Keratinocyte (primary cell): Measurements from ENCODE around the gene ADRA2C. TPM values are rescaled to one million over a fixed set of nuclear protein-coding genes. Genes with fewer than 3 reads are reported as not detected.

Experiments used
- DNase-seq: peaks from one replicate; pipeline ENCODE4 v3.0.0-alpha.2; 2011; ENCODE audit warnings: low read depth, missing footprints, low spot score
- FAIRE-seq: peaks from 2 replicates; lab custom pipeline; 2011; peaks lifted over from hg19 to GRCh38; lab: Jason Lieb, UNC
- H2AFZ ChIP-seq: 2 replicates; pipeline ENCODE4 v1.6.0; 2012; ENCODE audit warnings: low read length, control low read depth, inconsistent platforms; ENCODE audit not compliant: control insufficient read depth
- H3K27ac ChIP-seq: 2 replicates; pipeline ENCODE4 v1.5.1; 2011; ENCODE audit warnings: low read length; ENCODE audit not compliant: control insufficient read depth, insufficient read depth
- H3K27me3 ChIP-seq: 3 replicates; pipeline ENCODE4 v1.6.0; 2011; ENCODE audit warnings: low read length; ENCODE audit not compliant: control insufficient read depth, insufficient read depth; ENCODE audit errors: extremely low read depth
- H3K36me3 ChIP-seq, 2 experiments: 2 replicates in 1 of 2; 3 replicates in 1 of 2; pipeline ENCODE4 v1.5.1; 2011; ENCODE audit warnings: low read length in 2 of 2, mild to moderate bottlenecking in 1 of 2; ENCODE audit not compliant: control insufficient read depth in 2 of 2, insufficient read depth in 2 of 2; ENCODE audit errors: extremely low read depth in 1 of 2
- H3K4me1 ChIP-seq: 3 replicates; pipeline ENCODE4 v1.5.1; 2011; ENCODE audit warnings: low read length; ENCODE audit not compliant: control insufficient read depth, insufficient read depth; ENCODE audit errors: extremely low read depth
- H3K4me2 ChIP-seq: 3 replicates; pipeline ENCODE4 v1.6.0; 2011; ENCODE audit warnings: low read depth, low read length; ENCODE audit not compliant: control insufficient read depth, insufficient read depth; ENCODE audit errors: extremely low read depth
- H3K4me3 ChIP-seq, 3 experiments: fragments of 200-600 bp in 1 of 3; sonication (generic) in 1 of 3; 2 replicates in 2 of 3; 3 replicates in 1 of 3; pipeline ENCODE4 v1.5.1; 2011 to 2016; ENCODE audit warnings: low read length in 3 of 3, mild to moderate bottlenecking in 3 of 3, control low read depth in 2 of 3, inconsistent platforms in 1 of 3, low read depth in 1 of 3, mixed read lengths in 1 of 3, mixed run types in 1 of 3, moderate library complexity in 1 of 3; ENCODE audit not compliant: control insufficient read depth in 2 of 3, insufficient read depth in 2 of 3; ENCODE audit errors: extremely low read depth in 1 of 3
- H3K79me2 ChIP-seq: 2 replicates; pipeline ENCODE4 v1.6.0; 2012; ENCODE audit warnings: low read length; ENCODE audit not compliant: control insufficient read depth, insufficient read depth
- H3K9ac ChIP-seq: 3 replicates; pipeline ENCODE4 v1.6.0; 2011; ENCODE audit warnings: low read length; ENCODE audit not compliant: control insufficient read depth, insufficient read depth; ENCODE audit errors: extremely low read depth
- H3K9me1 ChIP-seq: 3 replicates; pipeline ENCODE4 v1.6.0; 2011; ENCODE audit warnings: low read length; ENCODE audit not compliant: control insufficient read depth, insufficient read depth; ENCODE audit errors: extremely low read depth
- H3K9me3 ChIP-seq: 2 replicates; pipeline ENCODE4 v1.5.1; 2012; ENCODE audit warnings: low read depth, low read length; ENCODE audit not compliant: control insufficient read depth
- H4K20me1 ChIP-seq: 3 replicates; pipeline ENCODE4 v1.6.0; 2011; ENCODE audit warnings: low read length; ENCODE audit not compliant: control insufficient read depth, insufficient read depth; ENCODE audit errors: extremely low read depth
- CTCF ChIP-seq, 3 experiments: IDR thresholded peaks in 1 of 3; conservative IDR thresholded peaks in 1 of 3; optimal IDR thresholded peaks in 1 of 3; 2 replicates in 2 of 3; 3 replicates in 1 of 3; pipeline versions ENCODE3 to v1.5.1; 2011; ENCODE audit warnings: low read length in 3 of 3, mild to moderate bottlenecking in 3 of 3, moderate library complexity in 2 of 3, control low read depth in 1 of 3, inconsistent platforms in 1 of 3; ENCODE audit not compliant: insufficient read depth in 2 of 3; ENCODE audit errors: extremely low read depth in 1 of 3
- EZH2 ChIP-seq: IDR thresholded peaks from one replicate; pipeline ENCODE4 v1.6.1; 2012; ENCODE audit warnings: inconsistent platforms, mild to moderate bottlenecking, low read length, moderate library complexity
- dilution Hi-C: fragments of 300-500 bp; cut with MboI; formaldehyde crosslinking; loops from one replicate; pipeline ENCODE4 v1.7.0; 2020; ENCODE audit warnings: low sequenced_read_pairs; ENCODE audit not compliant: extremely low pct_ligation_motif_present
- polyA plus RNA-seq, 5 experiments: library from polyadenylated mRNA; depleted of rRNA in 3 of 5; stranded (reverse) in 3 of 5; stranded (forward) in 1 of 5; unstranded in 1 of 5; fragments of >200 nt; gene quantifications; 1 replicate in 1 of 5; 2 replicates in 3 of 5; 3 replicates in 1 of 5; pipeline versions ENCODE4 v1.2.1 to v1.2.3, GENCODE V29; 2011 to 2012; ENCODE audit warnings: missing spikeins in 2 of 5, low read depth in 1 of 5, low replicate concordance in 1 of 5

The ADRA2C gene
- polyA plus RNA-seq, 1 donor (not counting 4 experiments of a cell fraction or from before 2014, with no cell fraction given) = 0.05 TPM

GRCh38 chr4:3787489-3788365 lies 21.5 kb downstream of the ADRA2C start:
- Histone ChIP-seq H4K20me1 (no peaks in the 10 kb centered on the region), H3K27ac (no peak overlapping the region), H3K27me3 (no peaks in the 10 kb centered on the region), H2AFZ (no peak overlapping the region), H3K36me3 (no peaks in the 10 kb centered on the region), H3K9me3 (no peaks in the 10 kb centered on the region), H3K79me2 (no peaks in the 10 kb centered on the region), H3K4me2 (no peak overlapping the region), H3K4me3 (no peak overlapping the region), H3K9me1 (no peaks in the 10 kb centered on the region), H3K9ac (no peak overlapping the region), H3K4me1 (no peaks in the 10 kb centered on the region)
- dilution Hi-C loops = no loop called here
- TF ChIP-seq CTCF (optimal IDR thresholded peaks at IDR 0.05 in 1 of 3, IDR thresholded peaks at IDR 0.05 in 1 of 3, conservative IDR thresholded peaks at IDR 0.05 in 1 of 3; ENCODE audit: extremely low read depth in 1 of 3, insufficient read depth in 2 of 3, low read length in 3 of 3) = no peak
- no peak for TF ChIP-seq EZH2
- no peak for DNase-seq
- no peak for FAIRE-seq

- H3K9ac ChIP-seq = no peak overlapping the region
- DNase-seq (no peak), FAIRE-seq (no peak)
- no peaks in the 10 kb centered on the region for H3K9me3 ChIP-seq
- dilution Hi-C loops = no loop called here
- H4K20me1 ChIP-seq = no peaks in the 10 kb centered on the region
- H3K4me1 ChIP-seq = no peaks in the 10 kb centered on the region
- H3K36me3 ChIP-seq = no peaks in the 10 kb centered on the region
- H3K27me3 ChIP-seq = no peaks in the 10 kb centered on the region
- no peak overlapping the region for H3K4me3 ChIP-seq
- H3K27ac ChIP-seq = no peak overlapping the region
- no peak overlapping the region for H3K4me2 ChIP-seq
- H3K9me1 ChIP-seq = no peaks in the 10 kb centered on the region
- H3K79me2 ChIP-seq = no peaks in the 10 kb centered on the region
- no peak for TF ChIP-seq CTCF (optimal IDR thresholded peaks at IDR 0.05 in 1 of 3, IDR thresholded peaks at IDR 0.05 in 1 of 3, conservative IDR thresholded peaks at IDR 0.05 in 1 of 3; ENCODE audit: extremely low read depth in 1 of 3, insufficient read depth in 2 of 3, low read length in 3 of 3)
- TF ChIP-seq EZH2 = no peak
- H2AFZ ChIP-seq = no peak overlapping the region
Observed at GRCh38 chr4:3788366-3788660, 22.1 kb downstream of the ADRA2C start.
